Activated effector memory CD4-positive, alpha-beta T cell treated with anti-CD3 and anti-CD28 coated beads, Interleukin-2, amount 50 U/mL, for 16 hours (primary cell): ENCODE measurements around the gene RPL18.
"Not testable (repeated sequence)": the region's sequence is repeated elsewhere in the genome, so short reads cannot be mapped to it uniquely, and the experiment has no call there.

Source experiments
- DNase-seq: peaks from one replicate; pipeline ENCODE4 v3.0.0-alpha.2; 2020

The RPL18 gene

GRCh38 chr19:48611872-48612271, 7.1 kb downstream of the RPL18 start:
- no peak for DNase-seq

DNA sequence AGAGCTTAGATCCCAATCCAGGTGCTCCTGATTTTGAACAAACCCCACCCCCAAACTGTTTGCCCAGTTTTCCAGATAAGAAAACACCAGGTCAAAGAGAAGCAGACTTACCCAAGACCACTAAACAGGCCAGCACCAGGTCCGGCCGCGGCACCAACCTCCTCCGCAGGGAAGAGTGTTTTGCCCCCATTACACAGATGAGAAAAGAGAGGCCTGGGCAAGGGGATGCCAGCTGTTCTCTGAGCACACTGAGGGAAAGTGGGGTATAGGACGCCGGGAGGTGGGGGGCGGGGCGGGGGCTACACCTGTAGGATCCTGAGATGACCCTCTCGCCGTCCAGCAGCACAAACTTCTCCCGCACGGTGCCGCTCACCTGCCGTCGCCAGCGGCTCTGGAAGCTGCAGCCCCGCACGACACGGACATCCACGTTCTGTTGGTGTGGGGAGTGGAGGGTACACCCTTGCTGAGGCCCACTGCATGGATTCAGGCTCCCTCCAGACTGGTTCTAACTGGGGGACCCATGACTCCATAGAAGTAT, 9.3 kb downstream of the RPL18 start:
- DNase-seq: no peak

DNA sequence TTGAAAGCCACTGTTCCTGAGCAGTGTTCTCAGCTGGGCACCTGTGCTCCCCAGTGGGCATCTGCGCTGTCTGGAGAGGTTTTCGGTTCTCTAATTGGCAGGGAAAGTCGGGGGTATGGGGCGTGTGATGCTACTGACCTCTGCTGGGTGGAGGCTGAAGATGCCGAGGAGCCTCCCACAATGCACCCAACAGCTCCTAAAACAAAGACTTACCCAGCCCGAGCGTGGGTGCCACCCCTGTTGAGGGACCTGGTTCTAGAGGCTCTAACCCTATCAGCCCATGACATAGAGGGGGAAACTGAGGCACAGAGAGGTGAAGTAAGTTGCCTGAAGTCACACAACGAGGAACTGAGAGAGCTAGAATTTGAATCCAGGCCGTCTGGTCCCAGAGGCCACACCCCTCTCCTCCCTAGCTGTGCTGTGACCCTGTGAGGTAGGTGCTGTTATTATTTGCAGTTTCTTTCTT, 10.1 kb downstream of the RPL18 start:
- peak; percentile 80 for DNase-seq

DNA sequence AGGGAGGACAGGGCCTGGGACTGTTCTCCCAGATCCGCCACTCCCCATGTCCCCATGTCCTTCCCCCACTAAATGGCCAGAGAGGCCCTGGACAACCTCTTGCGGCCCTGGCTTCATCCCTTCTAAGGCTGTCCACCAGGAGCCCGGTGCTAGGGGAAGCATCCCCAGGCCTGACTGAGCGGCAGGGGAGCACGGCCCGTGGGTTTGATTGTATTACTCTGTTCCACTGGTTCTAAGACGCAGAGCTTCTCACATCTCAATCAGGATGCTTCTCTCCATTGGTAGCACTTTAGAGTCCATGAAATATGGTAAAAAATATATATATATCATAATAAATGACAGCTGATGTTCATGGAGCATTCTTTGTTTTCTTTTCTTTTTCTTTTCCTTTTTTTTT, 11.6 kb downstream of the RPL18 start:
- no peak for DNase-seq

DNA sequence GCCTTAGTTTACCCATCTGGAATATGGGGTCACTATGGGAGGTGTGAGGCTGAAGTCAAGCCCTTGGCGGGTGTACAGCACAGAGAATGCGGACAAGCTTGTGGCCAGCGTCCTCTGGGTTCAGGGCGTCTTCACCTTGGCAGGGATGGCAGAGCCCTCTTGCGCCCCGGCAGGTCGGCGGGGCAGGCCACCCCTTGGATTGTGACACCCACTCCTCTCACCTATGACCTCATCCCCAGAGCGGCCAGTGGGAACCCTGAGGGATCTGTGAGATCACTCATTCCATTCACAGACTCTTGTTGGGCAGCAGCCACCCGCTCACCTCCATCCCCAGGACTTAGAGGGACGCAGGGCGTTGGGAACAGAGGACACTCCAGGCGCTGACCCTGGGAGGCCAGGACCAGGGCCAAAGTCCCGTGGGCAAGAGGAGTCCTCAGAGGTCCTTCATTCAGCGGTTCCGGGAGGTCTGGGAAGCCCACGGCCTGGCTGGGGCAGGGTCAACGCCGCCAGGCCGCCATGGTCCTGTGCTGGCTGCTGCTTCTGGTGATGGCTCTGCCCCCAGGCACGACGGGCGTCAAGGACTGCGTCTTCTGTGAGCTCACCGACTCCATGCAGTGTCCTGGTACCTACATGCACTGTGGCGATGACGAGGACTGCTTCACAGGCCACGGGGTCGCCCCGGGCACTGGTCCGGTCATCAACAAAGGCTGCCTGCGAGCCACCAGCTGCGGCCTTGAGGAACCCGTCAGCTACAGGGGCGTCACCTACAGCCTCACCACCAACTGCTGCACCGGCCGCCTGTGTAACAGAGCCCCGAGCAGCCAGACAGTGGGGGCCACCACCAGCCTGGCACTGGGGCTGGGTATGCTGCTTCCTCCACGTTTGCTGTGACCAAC, 12.3 kb downstream of the RPL18 start, which contains the start of gene SPACA4:
Gene SPACA4 (plus strand): TSS at position 280 of the 896 bp plus-strand sequence. CDS start 237 bp downstream, at position 517.
- DNase-seq: no peak

- no peak for DNase-seq
Observed at GRCh38 chr19:48603850-48604249, 15.1 kb downstream of the RPL18 start.

GRCh38 chr19:48603449-48603848, 15.5 kb downstream of the RPL18 start:
- DNase-seq: no peak

- no peak for DNase-seq
Observed at GRCh38 chr19:48603001-48603400, 16.0 kb downstream of the RPL18 start.

DNA sequence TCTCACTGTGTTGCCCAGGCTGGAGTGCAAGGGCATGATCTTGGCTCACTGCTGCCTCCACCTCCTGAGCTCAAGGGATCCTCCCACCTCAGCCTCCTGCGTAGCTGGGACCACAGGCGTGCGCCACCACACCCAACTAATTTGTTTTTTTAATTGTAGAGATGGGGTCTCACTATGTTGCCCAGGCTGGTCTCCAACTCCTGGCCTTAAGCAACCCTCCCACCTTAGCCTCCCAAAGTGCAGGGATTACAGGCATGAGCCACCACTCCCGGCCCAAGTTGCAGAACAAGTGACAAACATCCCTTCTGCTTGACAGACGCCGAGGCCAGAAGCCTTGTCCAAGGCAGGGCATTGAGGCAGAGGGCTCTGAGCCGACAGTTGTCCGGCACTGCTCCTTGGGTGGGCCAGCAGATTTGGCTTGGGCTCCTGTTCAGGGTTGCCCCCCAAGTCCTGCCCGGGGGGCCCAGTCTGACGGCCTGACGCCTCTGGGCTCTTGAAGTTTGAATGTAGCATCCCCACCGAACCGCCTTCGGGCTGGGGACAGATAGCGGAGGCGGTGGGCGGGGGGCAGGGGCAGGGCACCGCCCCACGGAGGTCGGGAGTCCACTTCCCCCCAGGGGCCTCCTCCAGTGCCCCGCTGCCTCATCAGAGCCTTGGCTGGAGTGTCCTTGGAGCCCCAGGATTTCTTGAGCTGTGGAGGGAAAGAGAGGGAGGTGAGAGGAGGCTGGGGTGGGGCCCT, 18.1 kb downstream of the RPL18 start:
- DNase-seq: no peak

GRCh38 chr19:48598996-48599700, 19.8 kb downstream of the RPL18 start:
- DNase-seq: no peak

DNA sequence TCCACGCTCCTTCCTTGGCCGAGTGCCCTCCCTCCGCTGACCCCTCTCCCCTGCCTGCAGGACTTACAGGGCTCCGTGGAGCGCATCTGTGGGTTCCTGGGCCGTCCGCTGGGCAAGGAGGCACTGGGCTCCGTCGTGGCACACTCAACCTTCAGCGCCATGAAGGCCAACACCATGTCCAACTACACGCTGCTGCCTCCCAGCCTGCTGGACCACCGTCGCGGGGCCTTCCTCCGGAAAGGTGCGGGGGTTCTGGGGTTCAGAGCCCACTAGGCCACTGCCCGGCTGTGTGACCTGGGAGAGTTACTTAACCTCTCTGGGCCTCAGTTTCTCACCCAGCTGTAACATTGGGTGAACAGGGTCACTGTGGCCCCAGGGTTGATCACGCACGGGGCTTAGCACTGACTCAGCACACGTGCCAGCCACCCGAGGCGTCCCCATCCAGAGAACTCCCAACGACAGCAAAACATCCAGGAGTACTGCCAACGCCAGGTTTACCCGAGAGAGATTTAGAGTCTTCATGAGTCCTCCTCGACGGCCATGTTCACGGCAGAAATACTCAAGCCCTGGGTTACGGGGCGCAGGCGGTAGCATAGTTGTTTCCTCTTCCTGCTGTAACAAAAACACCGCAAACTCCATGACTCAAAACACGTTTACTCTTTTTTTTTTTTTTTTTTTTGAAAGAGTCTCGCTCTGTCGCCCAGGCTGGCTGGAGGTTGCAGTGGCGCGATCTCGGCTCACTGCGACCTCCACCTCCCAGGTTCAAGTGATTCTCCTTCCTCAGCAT, 22.1 kb downstream of the RPL18 start:
- DNase-seq: peak; percentile 78

DNA sequence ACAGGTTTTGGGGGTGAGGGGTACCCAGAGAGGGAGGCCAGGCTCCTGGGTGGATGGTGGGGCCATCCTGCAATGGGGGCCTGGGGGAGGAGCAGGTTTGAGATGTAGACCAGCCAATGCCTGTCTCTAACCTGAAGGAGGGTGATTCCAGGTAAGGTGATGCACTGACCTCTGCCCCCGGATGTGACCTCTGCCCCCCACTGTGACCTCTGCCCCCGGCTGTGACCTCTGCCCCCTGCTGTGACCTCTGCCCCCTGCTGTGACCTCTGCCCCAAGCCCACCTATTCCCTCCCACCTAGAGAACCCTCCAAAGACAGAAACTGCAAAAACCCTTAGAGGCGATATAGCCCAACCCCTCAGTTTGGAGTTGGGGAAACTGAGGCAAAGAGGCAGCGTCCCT, 22.7 kb downstream of the RPL18 start:
- DNase-seq: no peak

DNA sequence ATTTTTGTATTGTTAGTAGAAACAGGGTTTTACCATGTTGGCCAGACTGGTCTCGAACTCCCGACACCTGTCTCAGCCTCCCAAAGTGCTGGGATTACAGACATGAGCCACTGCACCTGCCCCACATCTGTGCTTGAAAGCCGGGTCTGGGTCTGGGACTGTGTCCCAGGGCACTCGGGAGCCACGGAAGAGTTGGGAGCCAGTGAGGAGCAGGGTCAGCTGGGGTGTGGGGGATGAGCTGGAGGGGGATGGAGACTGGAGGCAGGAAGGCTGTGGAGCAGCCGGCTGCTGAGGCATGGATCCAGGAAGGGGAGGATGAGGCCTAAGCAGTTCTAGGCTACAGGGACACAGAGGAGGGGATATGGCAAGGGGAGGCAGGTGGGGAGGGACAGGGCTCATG, 23.1 kb downstream of the RPL18 start:
- no peak for DNase-seq

DNA sequence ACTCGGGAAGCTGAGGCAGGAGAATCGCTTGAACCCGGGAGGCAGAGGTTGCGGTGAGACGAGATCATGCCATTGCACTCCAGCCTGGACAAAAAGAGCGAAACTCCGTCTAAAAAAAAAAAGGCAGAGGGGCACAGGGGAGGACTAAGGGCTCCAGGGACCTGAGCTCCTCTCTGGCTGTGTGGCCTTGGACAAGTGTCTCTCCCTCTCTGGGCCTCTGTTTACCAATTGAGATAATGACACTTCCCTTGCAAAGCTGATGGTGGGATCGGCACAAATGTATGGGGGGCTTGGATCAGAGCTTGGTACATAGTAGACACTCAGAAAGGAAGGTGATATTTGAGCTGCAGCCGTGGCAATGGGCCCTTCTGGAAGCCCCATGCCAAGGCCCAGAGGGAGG, 23.8 kb downstream of the RPL18 start:
- DNase-seq: no peak

- no peak for DNase-seq
Observed at GRCh38 chr19:48591021-48591420, 28.0 kb downstream of the RPL18 start.

- peak; percentile 95 for DNase-seq
Observed at GRCh38 chr19:48588670-48589401, 30.1 kb downstream of the RPL18 start.

- DNase-seq: no peak
Observed at GRCh38 chr19:48587387-48587786, 31.6 kb downstream of the RPL18 start.

GRCh38 chr19:48582168-48582567, 36.8 kb downstream of the RPL18 start:
- no peak for DNase-seq

DNA sequence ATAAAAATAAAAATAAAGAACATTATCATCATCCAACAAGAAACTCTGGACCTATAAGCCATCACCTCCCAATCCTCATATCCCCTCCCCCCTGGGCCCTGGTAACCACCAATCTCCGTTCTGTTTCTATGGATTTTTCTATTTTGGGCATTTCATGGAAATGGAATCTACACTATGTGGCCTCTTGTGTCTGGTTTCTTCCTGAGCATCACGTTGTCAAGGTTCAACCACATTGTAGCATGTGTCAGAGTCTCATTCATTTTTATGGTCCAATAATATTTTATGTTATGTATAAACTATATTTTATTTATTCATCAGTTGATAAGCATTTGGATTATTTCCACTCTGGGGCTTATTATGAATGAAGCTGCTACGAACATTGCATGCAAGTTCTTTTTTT, 40.1 kb downstream of the RPL18 start:
- DNase-seq: no peak

- not testable (repeated sequence) for DNase-seq
Observed at GRCh38 chr19:48577908-48578307, 41.1 kb downstream of the RPL18 start.

GRCh38 chr19:48575931-48576622, 42.9 kb downstream of the RPL18 start:
- no peak for DNase-seq
